Mesendoderm (in vitro differentiated cells): ENCODE data around the gene PPFIA2. TPM values are rescaled to one million over a fixed set of nuclear protein-coding genes. Genes with fewer than 3 reads are reported as not detected.
A peak's percentile ranks its signal among the peaks of the same experiment; 100 is the strongest.

Experiments
- DNase-seq: peaks from one replicate; pipeline ENCODE4 v3.0.0; 2013
- H2AK5ac ChIP-seq: 2 replicates; pipeline ENCODE4 v1.6.1; 2013; ENCODE audit warnings: low read length, inconsistent platforms
- H2BK120ac ChIP-seq: 2 replicates; pipeline ENCODE4 v1.6.1; 2013; ENCODE audit warnings: low read depth, mild to moderate bottlenecking, low read length, moderate library complexity, mixed read lengths
- H2BK15ac ChIP-seq: replicated peaks from 2 replicates; pipeline ENCODE4 v1.6.1; 2013; ENCODE audit warnings: low read depth, mild to moderate bottlenecking, moderate library complexity
- H2BK5ac ChIP-seq: 2 replicates; pipeline ENCODE4 v1.6.1; 2013; ENCODE audit warnings: low read length, inconsistent platforms
- H3K18ac ChIP-seq: 2 replicates; pipeline ENCODE4 v1.6.1; 2013; ENCODE audit warnings: mild to moderate bottlenecking, low read length, mixed read lengths
- H3K23ac ChIP-seq: one replicate; pipeline ENCODE4 v1.6.1; 2013; ENCODE audit warnings: low read length
- H3K27ac ChIP-seq: 2 replicates; pipeline ENCODE4 v1.5.1; 2013; ENCODE audit warnings: low read depth, mild to moderate bottlenecking, inconsistent platforms, low read length, moderate library complexity
- H3K27me3 ChIP-seq: 2 replicates; pipeline ENCODE4 v1.6.1; 2013; ENCODE audit warnings: low read length, control low read depth, mild to moderate bottlenecking, inconsistent platforms; ENCODE audit not compliant: insufficient read depth, poor library complexity
- H3K36me3 ChIP-seq: 2 replicates; pipeline ENCODE4 v1.6.1; 2013; ENCODE audit warnings: low read length, inconsistent platforms; ENCODE audit not compliant: control insufficient read depth, insufficient read depth
- H3K4ac ChIP-seq: one replicate; pipeline ENCODE4 v1.6.1; 2013; ENCODE audit warnings: low read depth, mild to moderate bottlenecking, low read length, moderate library complexity
- H3K4me1 ChIP-seq: 2 replicates; pipeline ENCODE4 v1.6.1; 2013; ENCODE audit warnings: low read depth, low read length, inconsistent platforms; ENCODE audit not compliant: control insufficient read depth
- H3K4me2 ChIP-seq: 2 replicates; pipeline ENCODE4 v1.6.1; 2013; ENCODE audit warnings: low read length
- H3K4me3 ChIP-seq: 2 replicates; pipeline ENCODE4 v1.5.1; 2013; ENCODE audit warnings: mild to moderate bottlenecking, low read length
- H3K56ac ChIP-seq: one replicate; pipeline ENCODE4 v1.6.1; 2013; ENCODE audit warnings: low read length
- H3K79me1 ChIP-seq: 2 replicates; pipeline ENCODE4 v1.6.1; 2013; ENCODE audit warnings: low read length, inconsistent platforms
- H3K79me2 ChIP-seq: 2 replicates; pipeline ENCODE4 v1.6.1; 2013; ENCODE audit warnings: mild to moderate bottlenecking, low read length; ENCODE audit not compliant: control insufficient read depth, insufficient read depth
- H3K9ac ChIP-seq: 2 replicates; pipeline ENCODE4 v1.6.1; 2013; ENCODE audit warnings: low read length, inconsistent platforms
- H4K5ac ChIP-seq: one replicate; pipeline ENCODE4 v1.6.1; 2013; ENCODE audit warnings: low read length
- H4K8ac ChIP-seq: one replicate; pipeline ENCODE4 v1.6.1; 2013; ENCODE audit warnings: low read depth, mild to moderate bottlenecking, control low read depth, low read length, moderate library complexity
- WGBS: extraction: QIAGEN DNeasy Blood & Tissue Kit; methylation state at CpG from one replicate; pipeline ENCODE4 v1.1.7; 2013; ENCODE audit warnings: low lambda C conversion rate, missing lambda C conversion rate; ENCODE audit not compliant: insufficient coverage; ENCODE audit errors: extremely low coverage; 5-methylcytosine and 5-hydroxymethylcytosine counted together
- polyA plus RNA-seq, 2 experiments: library from polyadenylated mRNA; stranded (reverse); fragments of 200-250 nt; gene quantifications; one replicate each; pipeline ENCODE4 v1.2.3, GENCODE V29; 2013

The PPFIA2 gene
- polyA plus RNA-seq (2013, experiment 1 of 2): 0.65 TPM
- 0.88 TPM for polyA plus RNA-seq (2013, experiment 2 of 2)

DNA sequence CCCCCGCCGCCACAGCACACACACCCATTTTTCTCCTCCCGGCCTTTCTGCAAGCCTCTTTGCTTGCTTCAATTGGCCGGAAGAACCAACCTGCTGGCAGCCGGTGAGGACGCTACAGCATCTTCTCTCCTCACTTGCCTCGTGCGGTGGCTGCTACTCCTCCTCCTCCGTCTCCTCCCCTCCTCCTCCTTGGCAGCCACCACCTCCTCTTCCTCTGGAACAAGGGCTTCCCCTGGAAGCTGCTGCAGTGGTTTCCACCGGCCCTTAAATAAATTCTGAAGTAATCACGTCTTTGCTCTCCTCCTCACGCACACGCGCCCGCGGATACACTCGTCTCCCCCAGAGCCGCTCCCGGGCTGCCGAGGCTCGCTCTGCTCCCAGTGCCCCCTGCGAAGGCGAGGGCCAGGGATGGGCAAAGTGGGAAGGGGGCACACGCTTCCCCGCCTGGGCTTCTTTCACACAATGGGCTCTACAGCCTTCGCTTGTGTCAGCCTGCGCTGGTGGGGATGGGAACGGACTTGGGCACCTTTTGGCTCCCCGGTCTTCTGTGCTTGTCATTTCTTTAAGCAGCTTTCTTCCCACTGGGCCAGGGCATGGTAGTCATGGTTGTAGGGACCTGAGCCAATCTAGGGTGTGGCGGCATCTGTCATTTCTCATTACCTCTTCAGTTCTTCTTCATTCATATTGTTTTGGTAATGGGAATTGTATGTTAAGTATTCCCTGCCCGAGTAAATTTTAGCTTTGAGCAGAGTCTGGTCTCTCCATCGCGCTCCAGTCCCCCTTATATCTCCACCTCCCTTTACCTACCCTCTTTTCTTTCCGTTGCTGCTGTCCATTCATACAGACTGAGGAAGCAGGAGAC lies at the start of gene PPFIA2:
Gene PPFIA2, minus strand, starts transcription at position 161 of the 862 bp plus-strand sequence.
- Histone ChIP-seq H3K4ac (no peak within 1 kb of the TSS), H3K56ac (no peak within 1 kb of the TSS), H3K4me2 (peak within 1 kb of the TSS; percentile 62), H2BK15ac (no peak within 1 kb of the TSS), H2AK5ac (no peak within 1 kb of the TSS), H3K79me2 (no peaks in the 10 kb centered on the region), H3K4me1 (no peaks in the 10 kb centered on the region), H3K27me3 (peaks cover 4% of the 10 kb centered on the region), H3K23ac (no peak within 1 kb of the TSS), H3K27ac (no peak within 1 kb of the TSS), H3K79me1 (no peaks in the 10 kb centered on the region), H2BK5ac (no peak within 1 kb of the TSS), H3K4me3 (peak within 1 kb of the TSS; percentile 22), H4K8ac (no peak within 1 kb of the TSS), H3K36me3 (no peaks in the 10 kb centered on the region), H2BK120ac (no peak within 1 kb of the TSS), H3K18ac (no peak within 1 kb of the TSS), H3K9ac (no peak within 1 kb of the TSS), H4K5ac (no peak within 1 kb of the TSS)
- DNase-seq: peak; percentile 70
- no CpG with 5 or more reads among the region's 34 CpGs for WGBS

- H3K4me2 ChIP-seq: no peak overlapping the region
- no peak overlapping the region for H3K27ac ChIP-seq
- H3K4me3 ChIP-seq: no peak overlapping the region
- no peak overlapping the region for H2BK5ac ChIP-seq
- no peak overlapping the region for H3K23ac ChIP-seq
- no peak overlapping the region for H2BK15ac ChIP-seq
- no peaks in the 10 kb centered on the region for H3K79me2 ChIP-seq
- no CpG with 5 or more reads among the region's 8 CpGs for WGBS
- H3K79me1 ChIP-seq: no peaks in the 10 kb centered on the region
- H3K18ac ChIP-seq: peak overlapping the region; percentile 82
- no peak overlapping the region for H2BK120ac ChIP-seq
- H2AK5ac ChIP-seq: no peak overlapping the region
- no peak overlapping the region for H3K4ac ChIP-seq
- H3K9ac ChIP-seq: no peak overlapping the region
- peak overlapping the region; percentile 35 for H3K56ac ChIP-seq
- H4K5ac ChIP-seq: no peak overlapping the region
- H3K36me3 ChIP-seq: no peaks in the 10 kb centered on the region
- H3K27me3 ChIP-seq: no peaks in the 10 kb centered on the region
- H4K8ac ChIP-seq: peak overlapping the region; percentile 41
- peak; percentile 57 for DNase-seq
- H3K4me1 ChIP-seq: peaks cover 7% of the 10 kb centered on the region
Measured at GRCh38 chr12:81800298-81801148, 41.4 kb upstream of the PPFIA2 start.

DNA sequence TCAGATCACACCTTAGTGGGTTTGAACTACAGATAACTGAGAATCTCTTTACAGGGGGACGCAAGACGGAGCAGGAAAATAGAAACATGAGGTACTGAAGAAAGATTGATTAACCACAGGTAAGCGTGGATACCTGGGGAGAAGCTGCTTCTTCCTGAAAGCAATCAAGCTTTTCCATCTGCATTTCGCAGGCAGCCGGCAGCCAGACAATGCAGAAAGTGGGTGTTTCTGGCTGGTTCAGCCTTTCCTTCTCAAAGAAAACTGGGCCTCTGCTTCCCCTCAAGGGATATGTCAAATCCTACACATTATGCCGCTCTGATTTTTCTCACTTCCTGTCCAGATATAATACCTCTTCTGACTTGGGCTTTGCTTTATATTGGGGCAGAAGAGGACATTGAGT lies 39.1 kb upstream of the PPFIA2 start:
- Histone ChIP-seq H3K56ac (no peak overlapping the region), H3K23ac (no peak overlapping the region), H3K18ac (peak overlapping the region; percentile 12), H3K27me3 (no peaks in the 10 kb centered on the region), H3K4me1 (peaks cover 7% of the 10 kb centered on the region), H3K79me2 (no peaks in the 10 kb centered on the region), H3K79me1 (no peaks in the 10 kb centered on the region), H2BK5ac (no peak overlapping the region), H3K4me3 (no peak overlapping the region), H2AK5ac (no peak overlapping the region), H3K9ac (no peak overlapping the region), H3K27ac (no peak overlapping the region), H3K4me2 (no peak overlapping the region), H4K5ac (no peak overlapping the region), H3K4ac (no peak overlapping the region), H4K8ac (no peak overlapping the region), H2BK15ac (no peak overlapping the region), H2BK120ac (no peak overlapping the region), H3K36me3 (no peaks in the 10 kb centered on the region)
- peak; percentile 32 for DNase-seq
- no CpG with 5 or more reads among the region's 6 CpGs for WGBS

GRCh38 chr12:81797100-81797499 lies 38.0 kb upstream of the PPFIA2 start:
- no peak overlapping the region for H3K27ac ChIP-seq
- H3K36me3 ChIP-seq: no peaks in the 10 kb centered on the region
- no peak overlapping the region for H3K4me3 ChIP-seq
- DNase-seq: peak; percentile 37
- H3K18ac ChIP-seq: no peak overlapping the region
- H4K8ac ChIP-seq: no peak overlapping the region
- no peak overlapping the region for H3K9ac ChIP-seq
- no peaks in the 10 kb centered on the region for H3K79me2 ChIP-seq
- peaks cover 7% of the 10 kb centered on the region for H3K4me1 ChIP-seq
- H3K56ac ChIP-seq: no peak overlapping the region
- no peak overlapping the region for H4K5ac ChIP-seq
- H3K4me2 ChIP-seq: no peak overlapping the region
- H2BK5ac ChIP-seq: no peak overlapping the region
- no peak overlapping the region for H2BK120ac ChIP-seq
- no CpG with 5 or more reads among the region's 3 CpGs for WGBS
- H3K4ac ChIP-seq: no peak overlapping the region
- no peak overlapping the region for H3K23ac ChIP-seq
- no peaks in the 10 kb centered on the region for H3K27me3 ChIP-seq
- H2BK15ac ChIP-seq: no peak overlapping the region
- no peaks in the 10 kb centered on the region for H3K79me1 ChIP-seq
- no peak overlapping the region for H2AK5ac ChIP-seq

- H3K36me3 ChIP-seq: no peaks in the 10 kb centered on the region
- no peak overlapping the region for H3K56ac ChIP-seq
- no peak overlapping the region for H3K23ac ChIP-seq
- H3K4me3 ChIP-seq: no peak overlapping the region
- no peaks in the 10 kb centered on the region for H3K27me3 ChIP-seq
- H3K18ac ChIP-seq: no peak overlapping the region
- DNase-seq: no peak
- peaks cover under 1% of the 10 kb centered on the region for H3K4me1 ChIP-seq
- no peak overlapping the region for H3K4ac ChIP-seq
- no peak overlapping the region for H2AK5ac ChIP-seq
- no peaks in the 10 kb centered on the region for H3K79me1 ChIP-seq
- H2BK15ac ChIP-seq: no peak overlapping the region
- no peak overlapping the region for H3K27ac ChIP-seq
- no peak overlapping the region for H3K4me2 ChIP-seq
- no peak overlapping the region for H4K5ac ChIP-seq
- no peak overlapping the region for H2BK120ac ChIP-seq
- no peak overlapping the region for H3K9ac ChIP-seq
- H3K79me2 ChIP-seq: no peaks in the 10 kb centered on the region
- no peak overlapping the region for H2BK5ac ChIP-seq
- no peak overlapping the region for H4K8ac ChIP-seq
- no CpG with 5 or more reads among the region's 2 CpGs for WGBS
Measured at GRCh38 chr12:81792666-81793065, 33.5 kb upstream of the PPFIA2 start.
